Stimulated activated CD4-positive, alpha-beta T cell treated with anti-CD3 and anti-CD28 coated beads, Interleukin-2, amount 100 ng/mL, for 4 hours (primary cell): ENCODE results near the gene PDE4C.

ENCODE experiments used
- DNase-seq: peaks from one replicate; pipeline ENCODE4 v3.0.0-alpha.2; 2020; ENCODE audit warnings: low read depth

The PDE4C gene

DNA sequence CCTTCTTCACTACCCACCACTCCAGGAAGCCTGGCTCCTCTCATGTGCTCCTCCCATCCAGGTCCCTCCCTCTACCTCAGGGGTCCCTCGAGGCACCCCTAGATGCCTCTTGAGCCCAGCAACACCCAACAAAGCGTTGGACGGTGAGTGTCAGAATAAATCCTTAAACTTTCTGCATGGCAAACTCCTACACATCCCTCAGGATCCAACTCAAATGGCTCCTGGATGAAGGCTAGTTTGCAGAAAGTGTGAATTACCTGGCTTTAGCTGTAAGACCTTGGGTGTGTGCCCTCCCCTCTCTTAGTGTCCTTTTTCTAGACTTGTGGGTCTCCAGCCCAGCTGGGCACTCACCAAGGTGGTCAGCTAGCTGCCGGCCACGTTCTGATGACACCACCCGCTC lies 27.9 kb downstream of the PDE4C start:
- DNase-seq: no peak

- no peak for DNase-seq
Measured at GRCh38 chr19:18197941-18198340, 28.3 kb downstream of the PDE4C start.

DNA sequence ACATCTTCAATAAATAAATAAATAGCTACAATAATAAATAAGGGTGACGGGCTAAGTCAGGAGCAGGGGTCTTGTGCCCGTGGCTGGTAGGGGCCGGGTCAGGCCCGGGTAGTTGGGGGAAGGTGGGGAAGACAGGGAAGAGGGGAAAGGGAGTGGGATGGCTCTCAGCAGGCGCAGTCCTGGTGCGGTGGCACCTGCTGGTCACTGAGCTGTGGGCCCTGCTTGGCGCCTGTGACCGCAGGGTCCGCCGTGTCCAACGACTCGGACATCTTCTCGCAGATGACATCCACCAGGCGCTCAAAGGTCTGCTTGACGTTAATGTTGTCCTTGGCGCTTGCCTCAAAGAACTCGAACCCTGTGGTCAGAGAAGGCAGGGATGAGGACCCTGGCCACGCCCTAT lies 28.9 kb downstream of the PDE4C start:
- no peak for DNase-seq

GRCh38 chr19:18196511-18196845 lies 29.8 kb downstream of the PDE4C start:
- no peak for DNase-seq

- DNase-seq: no peak
Measured at GRCh38 chr19:18194554-18195238, 31.5 kb downstream of the PDE4C start.

GRCh38 chr19:18194181-18194530 lies 32.1 kb downstream of the PDE4C start:
- DNase-seq: no peak

DNA sequence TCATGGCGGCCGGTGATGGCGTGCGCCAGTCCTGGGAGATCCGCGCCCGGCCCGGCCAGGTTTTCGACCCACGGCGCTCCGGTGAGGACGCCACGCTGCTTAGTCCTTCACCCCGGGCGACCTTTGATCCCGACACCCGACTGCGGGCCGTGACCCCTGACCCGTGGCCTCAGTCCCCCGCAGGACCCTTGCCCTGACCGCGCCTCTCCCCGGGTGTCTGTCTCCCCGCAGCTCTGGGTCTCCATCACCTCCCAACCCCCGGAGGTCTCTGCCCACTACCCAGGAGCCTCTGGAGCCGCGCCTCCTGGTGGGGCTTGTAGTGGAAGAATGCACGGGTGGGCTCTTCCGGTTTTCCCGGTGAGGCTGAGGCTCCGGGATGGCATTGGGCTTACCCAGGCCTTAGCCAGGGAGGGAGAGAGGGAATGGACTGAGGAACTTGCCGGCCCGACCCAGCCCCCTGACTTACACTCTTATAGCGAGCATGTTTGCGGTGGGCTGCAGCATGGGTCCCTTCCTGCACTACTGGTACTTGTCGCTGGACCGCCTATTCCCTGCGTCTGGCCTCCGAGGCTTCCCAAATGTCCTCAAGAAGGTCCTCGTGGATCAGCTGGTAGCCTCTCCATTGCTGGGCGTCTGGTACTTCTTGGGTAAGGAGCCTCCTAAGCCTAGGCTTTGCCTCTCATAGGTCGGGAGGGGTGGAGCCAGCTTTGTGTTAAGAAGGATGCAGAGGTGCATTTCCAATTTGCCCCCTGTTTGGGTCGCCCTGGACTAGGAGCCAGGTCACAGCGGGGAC lies 32.7 kb downstream of the PDE4C start:
- no peak for DNase-seq

GRCh38 chr19:18192673-18193387 lies 33.4 kb downstream of the PDE4C start, which contains the start of gene MPV17L2:
Gene MPV17L2 (plus strand): TSS chr19:18193218. CDS start chr19:18193282, 64 bp downstream.
- peak; percentile 97 for DNase-seq

GRCh38 chr19:18191640-18192062 lies 34.6 kb downstream of the PDE4C start:
- no peak for DNase-seq

DNA sequence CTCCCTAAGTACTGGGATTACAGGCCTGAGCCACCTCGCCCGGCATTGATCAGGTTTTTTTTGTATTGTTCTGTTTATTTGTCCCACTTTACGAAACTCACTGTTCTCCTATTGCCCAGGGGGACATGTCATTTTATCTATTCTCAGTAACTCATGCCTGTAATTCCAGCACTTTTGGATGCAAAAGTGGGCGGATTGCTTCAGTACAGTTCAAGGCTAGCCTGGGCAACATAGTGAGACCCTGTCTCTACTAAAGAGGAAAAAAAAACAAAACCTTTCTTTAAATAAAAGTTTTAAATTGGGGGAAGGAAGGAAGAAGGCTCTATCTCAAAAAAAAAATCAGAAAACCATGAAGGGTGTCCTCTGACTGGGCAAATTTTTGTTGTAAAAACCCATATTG lies 36.0 kb downstream of the PDE4C start:
- no peak for DNase-seq

DNA sequence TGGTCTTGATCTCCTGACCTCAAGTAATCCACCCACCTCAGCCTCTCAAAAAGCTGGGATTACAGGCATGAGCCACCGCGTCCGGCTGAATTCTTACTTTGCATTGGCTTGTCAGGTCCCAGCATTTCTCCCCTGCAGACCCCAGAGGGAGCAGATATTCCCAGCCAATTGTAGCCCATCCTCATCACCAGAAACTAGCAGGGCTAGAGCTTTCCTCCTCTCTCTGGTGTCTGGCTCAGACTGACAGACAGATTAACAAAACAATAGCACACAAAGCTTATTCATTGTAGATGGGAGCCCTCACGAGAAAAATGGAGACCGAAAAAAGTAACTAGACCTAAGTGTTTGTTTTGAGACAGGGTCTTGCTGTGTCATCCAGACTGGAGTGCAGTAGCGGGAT lies 40.7 kb downstream of the PDE4C start:
- DNase-seq: no peak

DNA sequence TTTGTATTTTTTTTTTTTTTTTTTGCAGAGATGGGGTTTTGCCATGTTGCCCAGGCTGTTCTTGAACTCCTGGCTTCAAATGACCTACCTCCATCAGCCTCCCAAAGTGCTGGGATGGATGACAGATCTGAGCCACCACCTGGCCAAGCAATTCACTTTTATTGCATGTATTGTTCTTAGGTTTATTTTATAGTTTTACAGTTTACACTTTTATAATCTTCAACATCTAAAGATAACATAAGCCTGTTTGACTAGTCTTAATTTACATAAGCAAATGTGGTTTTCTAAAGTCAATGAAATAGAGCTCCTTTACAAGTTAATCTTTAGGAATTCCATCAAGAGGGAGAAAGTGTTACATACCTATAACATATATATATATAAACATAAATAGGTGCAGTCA lies 42.7 kb downstream of the PDE4C start:
- no peak for DNase-seq

DNA sequence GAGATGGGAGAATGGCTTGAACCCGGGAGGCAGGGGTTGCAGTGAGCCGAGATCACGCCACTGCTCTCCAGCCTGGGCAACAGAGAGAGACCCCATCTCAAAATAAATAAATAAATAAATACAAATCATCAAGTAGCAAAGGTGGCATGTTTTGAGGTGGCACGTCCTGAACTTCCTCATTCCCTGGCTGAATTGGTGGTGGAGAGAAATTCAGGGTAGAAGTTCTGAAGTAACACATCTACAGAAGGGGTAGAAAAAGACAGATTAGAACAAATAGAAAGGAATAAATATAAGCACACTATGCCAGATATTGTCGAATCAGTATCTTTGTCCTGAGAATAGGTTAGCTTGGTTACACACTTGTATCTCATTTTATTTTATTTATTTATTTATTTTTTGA lies 46.3 kb downstream of the PDE4C start:
- no peak for DNase-seq

DNA sequence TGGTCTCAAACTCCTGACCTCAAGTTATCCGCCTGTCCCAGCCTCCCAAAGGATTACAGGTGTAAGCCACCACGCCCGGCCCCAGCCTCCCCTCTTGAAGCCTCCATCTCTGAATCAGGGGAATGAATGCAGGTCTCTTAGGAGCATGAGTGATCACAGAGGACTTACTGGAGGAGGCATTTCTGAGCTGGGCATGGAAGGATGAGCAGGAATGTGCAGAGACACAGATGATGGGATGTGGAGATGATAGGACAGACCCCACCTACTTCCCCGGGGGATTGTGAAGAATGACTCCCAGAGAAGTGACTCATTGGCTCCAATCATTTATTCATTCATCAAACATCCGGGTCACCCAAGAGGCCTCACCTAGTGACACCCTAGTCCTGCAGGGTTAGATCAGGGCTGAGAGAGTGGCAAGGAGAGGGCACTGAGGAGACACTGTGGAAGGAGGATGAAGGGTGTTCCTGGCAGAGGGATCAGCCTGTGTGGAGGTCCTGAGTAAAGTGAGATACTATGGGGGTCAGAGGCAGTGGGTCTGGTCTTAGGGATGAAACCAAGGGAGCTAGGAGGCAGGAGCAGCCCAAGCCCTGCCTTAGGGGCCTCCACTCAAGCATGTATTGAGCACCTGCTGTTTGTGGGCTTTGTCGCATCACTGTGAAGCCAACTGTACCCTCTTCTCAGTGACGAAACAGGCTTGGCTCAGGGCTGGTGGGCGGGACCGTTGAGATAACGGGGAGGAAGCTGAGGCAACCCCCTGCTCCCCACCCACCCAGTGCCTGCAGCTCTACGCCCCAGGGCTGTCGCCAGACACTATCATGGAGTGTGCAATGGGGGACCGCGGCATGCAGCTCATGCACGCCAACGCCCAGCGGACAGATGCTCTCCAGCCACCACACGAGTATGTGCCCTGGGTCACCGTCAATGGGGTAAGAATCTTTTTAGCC lies 49.6 kb downstream of the PDE4C start:
- no peak for DNase-seq

DNA sequence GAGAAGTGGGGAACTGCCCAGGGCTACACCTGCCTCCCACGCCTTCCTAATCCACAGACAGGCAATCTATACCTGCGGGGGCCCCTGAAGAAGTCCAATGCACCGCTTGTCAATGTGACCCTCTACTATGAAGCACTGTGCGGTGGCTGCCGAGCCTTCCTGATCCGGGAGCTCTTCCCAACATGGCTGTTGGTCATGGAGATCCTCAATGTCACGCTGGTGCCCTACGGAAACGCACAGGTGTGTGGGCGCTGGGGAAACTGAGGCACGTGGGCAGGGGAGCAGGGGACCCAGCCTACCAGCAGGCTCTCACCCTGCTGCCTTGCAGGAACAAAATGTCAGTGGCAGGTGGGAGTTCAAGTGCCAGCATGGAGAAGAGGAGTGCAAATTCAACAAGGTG lies 51.3 kb downstream of the PDE4C start:
- no peak for DNase-seq
